NB4 (cell line): Measurements from ENCODE around the gene WDR70.

Experiments used
- DNase-seq: peaks from one replicate; pipeline ENCODE4 v3.0.0; 2010; ENCODE audit warnings: low read depth
- H3K4me3 ChIP-seq: one replicate; pipeline ENCODE4 v1.5.1; 2011; ENCODE audit warnings: mild to moderate bottlenecking, low read depth, low read length, moderate library complexity
- CTCF ChIP-seq: IDR thresholded peaks from one replicate; pipeline ENCODE4 v1.5.1; 2012; ENCODE audit warnings: low read depth, low read length
- MAX ChIP-seq: IDR thresholded peaks from 2 replicates; pipeline ENCODE4 v1.6.1; 2011; ENCODE audit warnings: low read depth, low read length
- MYC ChIP-seq: IDR thresholded peaks from 2 replicates; pipeline ENCODE4 v1.6.1; 2011; ENCODE audit warnings: low read depth, low read length
- POLR2A ChIP-seq: IDR thresholded peaks from 2 replicates; pipeline ENCODE4 v1.6.1; 2011; ENCODE audit warnings: mild to moderate bottlenecking; ENCODE audit not compliant: insufficient read length; ENCODE audit errors: extremely low read depth

Gene WDR70

DNA sequence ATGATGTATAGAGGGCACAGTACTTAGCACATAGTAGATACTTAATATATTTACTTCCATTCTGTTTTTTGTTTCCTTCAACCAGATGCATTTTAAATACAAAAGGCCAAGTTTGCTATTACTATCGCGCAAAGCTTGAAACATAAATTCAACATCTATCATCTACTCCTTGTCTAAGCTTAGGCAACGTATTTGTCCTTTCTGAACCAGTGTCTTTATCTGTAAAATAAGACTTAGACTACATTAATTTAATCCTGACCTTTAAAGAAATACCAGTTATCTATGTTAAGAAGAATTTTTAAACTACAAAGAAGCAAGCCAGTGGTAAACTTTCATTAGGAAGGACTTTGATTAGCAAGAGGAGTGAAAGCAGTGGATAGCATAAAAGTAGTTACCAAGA lies 173.0 kb downstream of the WDR70 start:
- TF ChIP-seq CTCF (no peak), MYC (no peak), MAX (no peak), POLR2A (no peak)
- DNase-seq, result no peak
- no peak overlapping the region for H3K4me3 ChIP-seq

DNA sequence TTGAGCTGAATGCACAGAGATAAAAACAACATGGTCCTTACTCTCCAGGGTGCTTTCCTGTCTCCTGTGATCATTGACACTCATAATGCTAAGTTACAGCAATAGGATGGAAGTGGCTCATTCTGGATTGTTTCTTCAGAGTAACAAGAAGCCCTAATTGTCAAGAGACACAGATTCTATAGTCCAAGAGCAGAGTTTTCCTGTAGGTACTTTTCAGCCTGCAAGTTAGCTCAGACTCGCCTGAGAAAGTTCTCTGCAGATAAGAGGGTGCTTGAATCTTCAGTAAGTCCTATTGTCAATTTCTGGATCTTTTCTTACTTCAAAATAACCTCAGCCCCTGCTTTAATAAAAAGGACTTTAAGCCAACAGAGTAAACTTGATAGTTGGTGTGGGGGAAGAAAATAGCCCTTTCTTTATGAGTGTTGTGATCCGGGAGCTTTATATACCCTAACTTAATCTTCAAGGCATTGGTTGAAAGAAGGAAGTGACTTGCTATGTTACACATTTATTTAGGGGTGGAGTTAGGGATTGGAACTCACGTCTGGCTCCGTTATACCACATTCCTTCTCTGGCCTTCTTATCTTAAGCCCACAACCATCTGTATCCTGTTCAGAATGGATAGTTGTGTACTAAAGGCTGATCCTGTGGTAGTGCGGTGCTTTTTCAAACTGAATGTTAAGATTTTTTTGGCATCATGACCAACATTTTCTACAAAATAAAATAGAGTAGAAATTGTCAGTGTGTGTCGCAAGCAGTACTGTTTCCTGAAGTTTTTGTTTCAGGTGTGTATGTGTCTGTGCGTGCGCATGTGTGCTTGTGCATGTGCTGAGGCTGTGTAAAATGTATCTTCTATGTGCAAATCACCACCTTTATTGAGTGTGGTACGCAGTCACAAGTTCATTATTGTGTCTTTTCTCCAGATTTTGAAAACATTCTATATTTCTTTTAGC lies 173.9 kb downstream of the WDR70 start:
- H3K4me3 ChIP-seq, result no peak overlapping the region
- peak; percentile 21 for DNase-seq

DNA sequence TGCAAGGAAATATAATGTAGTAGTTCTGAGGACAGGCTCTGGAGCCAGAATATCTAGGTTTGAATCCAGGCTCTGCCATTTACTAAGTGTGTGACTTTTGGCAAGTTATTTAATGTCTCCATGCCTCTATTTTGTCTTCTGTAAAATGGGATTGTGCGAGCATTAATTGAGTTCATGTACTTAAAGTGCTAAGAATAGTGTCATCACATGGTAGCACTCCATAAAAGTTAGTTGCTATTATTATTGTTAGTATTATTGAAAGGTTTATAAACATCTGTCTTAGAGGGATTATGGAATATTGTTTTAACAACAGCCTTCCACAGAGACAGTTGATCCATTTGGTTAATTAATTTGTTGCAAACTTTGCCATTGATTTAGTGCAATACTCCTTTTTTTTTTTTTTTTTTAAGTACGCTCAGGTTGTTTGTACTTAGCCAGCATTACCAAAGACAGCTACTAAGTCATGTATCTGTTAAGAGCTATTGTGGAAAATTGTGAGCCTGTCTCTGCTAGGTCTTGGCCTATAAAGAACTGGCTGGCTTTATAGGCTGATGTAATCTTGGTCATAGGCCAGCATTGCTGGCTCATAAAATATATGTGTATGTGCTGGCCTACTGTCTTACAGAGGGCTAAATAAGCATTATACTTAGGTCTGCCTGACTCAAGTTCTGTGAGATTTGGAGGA lies 174.7 kb downstream of the WDR70 start:
- DNase-seq, result no peak
- TF ChIP-seq CTCF, result no peak
- no peak for TF ChIP-seq MAX
- no peak for TF ChIP-seq POLR2A
- no peak for TF ChIP-seq MYC
- no peak overlapping the region for H3K4me3 ChIP-seq

More for the DNA sequence above, 173.9 kb downstream of the WDR70 start:
- TF ChIP-seq CTCF (no peak), MYC (no peak), POLR2A (no peak), MAX (no peak)

GRCh38 chr5:37554405-37554739 lies 175.3 kb downstream of the WDR70 start:
- TF ChIP-seq MYC (no peak), POLR2A (no peak)
- H3K4me3 ChIP-seq, result no peak overlapping the region
- no peak for DNase-seq

DNA sequence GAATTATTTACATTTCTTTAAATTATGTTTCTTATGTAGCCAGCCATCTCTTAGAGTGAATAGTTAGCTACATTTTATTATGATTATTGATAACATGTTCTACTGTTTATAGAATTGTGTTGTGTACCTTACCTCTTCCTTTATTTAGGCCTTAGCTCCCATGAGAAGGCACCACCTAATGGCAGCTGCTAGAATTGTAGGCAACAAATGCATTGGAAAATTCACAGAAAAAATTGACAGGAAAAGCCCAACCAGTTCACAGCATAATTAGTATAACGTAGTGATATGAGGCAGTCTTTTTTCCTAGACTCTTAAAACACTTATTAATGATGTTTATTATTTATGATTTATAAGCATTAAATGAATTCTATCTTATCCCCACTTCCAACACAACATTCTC lies 175.8 kb downstream of the WDR70 start:
- TF ChIP-seq CTCF (peak; percentile 77), MAX (no peak)
- no peak overlapping the region for H3K4me3 ChIP-seq
- peak; percentile 47 for DNase-seq

DNA sequence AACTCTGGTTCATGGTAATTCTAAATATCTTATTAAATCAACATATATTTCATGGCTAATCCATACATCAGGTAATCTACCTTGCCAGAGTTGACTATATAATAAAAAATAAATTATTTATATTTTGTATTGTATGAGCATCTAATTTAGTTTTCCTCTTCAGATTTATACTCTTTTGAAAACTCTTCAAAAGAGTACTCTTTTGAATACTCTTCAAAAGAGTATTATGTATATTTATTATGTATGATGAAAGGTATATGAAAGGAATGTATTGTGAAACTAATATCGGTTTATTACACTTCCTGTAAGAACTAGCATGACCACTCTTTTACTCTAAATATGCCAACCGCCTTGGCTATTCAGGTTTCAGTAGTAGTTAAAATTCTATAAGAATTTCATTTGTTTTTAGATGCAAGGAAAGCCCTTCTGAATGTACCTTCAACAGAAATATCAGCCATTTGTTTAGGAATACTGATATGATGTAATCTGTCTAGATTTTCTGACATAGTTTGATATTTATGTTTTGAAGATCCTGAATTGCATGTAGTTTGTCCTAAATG lies 178.7 kb downstream of the WDR70 start:
- no peak overlapping the region for H3K4me3 ChIP-seq
- no peak for TF ChIP-seq MYC
- TF ChIP-seq CTCF, result no peak
- TF ChIP-seq MAX, result no peak
- no peak for TF ChIP-seq POLR2A
- DNase-seq, result no peak
